A549 (cell line): ENCODE data around the gene SPAG5. TPM values are rescaled to one million over a fixed set of nuclear protein-coding genes. Genes with fewer than 3 reads are reported as not detected.
A peak's percentile ranks its signal among the peaks of the same experiment; 100 is the strongest.
"Not testable (repeated sequence)": the region's sequence is repeated elsewhere in the genome, so short reads cannot be mapped to it uniquely, and the experiment has no call there.

Experiments used
- ATAC-seq, 2 experiments: fragments of 200-7000 bp in 1 of 2; fragments of >200 bp in 1 of 2; cut with Nextera tagmentation in 1 of 2; cut with Tn5 transposase in 1 of 2; 3 replicates each; pipeline versions ENCODE4 v1.8.0 to v1.9.1; 2018 to 2020; ENCODE audit warnings: mild to moderate bottlenecking in 1 of 2, moderate library complexity in 1 of 2
- CTCF ChIA-PET: fragments of 300-600 bp; sonication (Branson Sonifier 250); formaldehyde crosslinking; extraction: SDS; loops from one replicate; lab custom pipeline; 2021; ENCODE audit warnings: antibody characterized with exemption, inconsistent platforms; lab: Yijun Ruan, JAX
- POLR2A ChIA-PET: fragments of 350-600 bp; formaldehyde crosslinking; extraction: SDS; loops from one replicate; lab custom pipeline; 2021; ENCODE audit warnings: antibody characterized with exemption, inconsistent platforms; lab: Yijun Ruan, JAX
- DNase-seq, 2 experiments: peaks; one replicate each; pipeline versions ENCODE4 v3.0.0 to v3.0.0-alpha.2; 2011 to 2016; ENCODE audit warnings: low read depth in 1 of 2, low spot score in 1 of 2
- FAIRE-seq: peaks from 2 replicates; lab custom pipeline; 2011; peaks lifted over from hg19 to GRCh38; lab: Jason Lieb, UNC
- H3K27ac ChIP-seq, 2 experiments: fragments of >200 bp; sonication (Bioruptor Twin); formaldehyde crosslinking; 3 replicates each; pipeline ENCODE4 v1.5.1; 2016 to 2017
- H3K4me1 ChIP-seq: fragments of >200 bp; sonication (Bioruptor Twin); formaldehyde crosslinking; 3 replicates; pipeline ENCODE4 v1.6.1; 2016
- H3K4me2 ChIP-seq: fragments of >200 bp; sonication (Bioruptor Twin); formaldehyde crosslinking; 3 replicates; pipeline ENCODE4 v1.6.1; 2016
- H3K4me3 ChIP-seq: fragments of >200 bp; sonication (Bioruptor Twin); formaldehyde crosslinking; 3 replicates; pipeline ENCODE4 v1.5.1; 2016
- H3K9me3 ChIP-seq: fragments of >200 bp; sonication (Bioruptor Twin); formaldehyde crosslinking; 3 replicates; pipeline ENCODE4 v1.6.1; 2016
- ATOH8 ChIP-seq: fragments of 250-450 bp; sonication (Bioruptor Pico); IDR thresholded peaks from 2 replicates; pipeline ENCODE4 v1.5.0; 2020; ENCODE audit warnings: low read depth, mild to moderate bottlenecking, moderate library complexity
- BHLHE40 ChIP-seq: IDR thresholded peaks from 2 replicates; pipeline ENCODE4 v1.6.1; 2012; ENCODE audit warnings: low read depth, low read length, inconsistent platforms
- CTCF ChIP-seq: fragments of >200 bp; sonication (Bioruptor Twin); formaldehyde crosslinking; IDR thresholded peaks from 3 replicates; pipeline ENCODE4 v1.5.1; 2016
- ESRRA ChIP-seq: fragments of 150-350 bp; IDR thresholded peaks from 2 replicates; pipeline ENCODE4 v1.6.1; 2014; ENCODE audit warnings: mild to moderate bottlenecking, low read length, borderline replicate concordance
- FOSL2 ChIP-seq, 2 experiments: fragments of 450-650 bp in 1 of 2; fragments of >200 bp in 1 of 2; sonication (Bioruptor Twin) in 1 of 2; formaldehyde crosslinking; IDR thresholded peaks; 2 replicates each; pipeline versions ENCODE4 v1.5.0 to v1.6.1; 2016 to 2020; ENCODE audit warnings: mild to moderate bottlenecking in 1 of 2, moderate library complexity in 1 of 2
- FOXS1 ChIP-seq: fragments of 250-450 bp; sonication (Bioruptor Pico); IDR thresholded peaks from 2 replicates; pipeline ENCODE4 v1.5.0; 2020; ENCODE audit warnings: mild to moderate bottlenecking, moderate library complexity
- GATA3 ChIP-seq: IDR thresholded peaks from 2 replicates; pipeline ENCODE4 v1.6.1; 2012; ENCODE audit warnings: borderline replicate concordance
- HOXB5 ChIP-seq: fragments of 250-450 bp; sonication (Bioruptor Pico); IDR thresholded peaks from 2 replicates; pipeline ENCODE4 v1.5.0; 2020; ENCODE audit warnings: mild to moderate bottlenecking, moderate library complexity
- JUNB ChIP-seq: fragments of >200 bp; sonication (Bioruptor Twin); formaldehyde crosslinking; IDR thresholded peaks from 2 replicates; pipeline ENCODE4 v1.6.1; 2016
- KDM1A ChIP-seq: fragments of 200-600 bp; sonication (generic); IDR thresholded peaks from 2 replicates; pipeline ENCODE4 v1.6.1; 2016; ENCODE audit warnings: low read depth, mild to moderate bottlenecking
- KDM5A ChIP-seq: fragments of 200-600 bp; sonication (generic); IDR thresholded peaks from 2 replicates; pipeline ENCODE4 v1.6.1; 2016; ENCODE audit warnings: antibody characterized with exemption, mild to moderate bottlenecking
- MAX ChIP-seq: IDR thresholded peaks from 2 replicates; pipeline ENCODE4 v1.6.1; 2012
- NR3C1 ChIP-seq: fragments of >200 bp; sonication (Bioruptor Twin); formaldehyde crosslinking; IDR thresholded peaks from 3 replicates; pipeline ENCODE4 v1.6.1; 2017
- POLR2AphosphoS2 ChIP-seq: conservative IDR thresholded peaks from 2 replicates; pipeline ENCODE4 v1.6.1; 2012; ENCODE audit warnings: low read length, improper control_type of control experiment, inconsistent platforms
- RAD21 ChIP-seq, 2 experiments: fragments of >200 bp in 1 of 2; sonication (Bioruptor Twin) in 1 of 2; formaldehyde crosslinking in 1 of 2; IDR thresholded peaks in 1 of 2; conservative IDR thresholded peaks in 1 of 2; 2 replicates in 1 of 2; 3 replicates in 1 of 2; pipeline ENCODE4 v1.6.1; 2012 to 2018; ENCODE audit warnings: inconsistent platforms in 1 of 2
- RCOR1 ChIP-seq: fragments of 150-350 bp; IDR thresholded peaks from 2 replicates; pipeline ENCODE4 v1.6.1; 2014; ENCODE audit warnings: antibody characterized with exemption, low read length, low read depth
- RFX5 ChIP-seq: fragments of 450-650 bp; IDR thresholded peaks from 2 replicates; pipeline ENCODE4 v1.7.1; 2014; ENCODE audit warnings: antibody characterized with exemption, mild to moderate bottlenecking, moderate library complexity
- TP53 ChIP-seq: fragments of 250-450 bp; sonication (Bioruptor Pico); IDR thresholded peaks from 2 replicates; pipeline ENCODE4 v1.5.0; 2021; ENCODE audit warnings: mild to moderate bottlenecking, moderate library complexity
- USF2 ChIP-seq: fragments of 450-650 bp; IDR thresholded peaks from 2 replicates; pipeline ENCODE4 v1.6.1; 2014; ENCODE audit warnings: antibody characterized with exemption
- ZFP36 ChIP-seq: fragments of 450-650 bp; IDR thresholded peaks from 2 replicates; pipeline ENCODE4 v1.6.1; 2014; ENCODE audit warnings: borderline replicate concordance; ENCODE audit not compliant: partially characterized antibody
- WGBS: methylation state at CpG from one replicate; pipeline ENCODE4 v1.1.6; 2017; ENCODE audit errors: missing lambda C conversion rate; 5-methylcytosine and 5-hydroxymethylcytosine counted together
- polyA plus RNA-seq, 4 experiments: library from polyadenylated mRNA; depleted of rRNA in 3 of 4; stranded (reverse); fragments of >200 nt; fragmentation: RNase III in 1 of 4; extraction: RNeasy Plus Mini Kit Qiagen cat#74134 plus additional on column Dnase treatment in 1 of 4; gene quantifications; 2 replicates in 3 of 4; 3 replicates in 1 of 4; pipeline ENCODE4 v1.2.3, GENCODE V29; 2011 to 2017
- TF ChIP-seq, protein P1 (sequence below): IDR thresholded peaks from 2 replicates; pipeline ENCODE4 v1.6.1; 2012
- TF ChIP-seq, protein P2 (sequence below): IDR thresholded peaks from 2 replicates; pipeline ENCODE4 v1.6.1; 2012; ENCODE audit warnings: low read depth, borderline replicate concordance

Gene SPAG5
- polyA plus RNA-seq, 2 of the 4 experiments (the other 2 are of a cell fraction), result 111 TPM

DNA sequence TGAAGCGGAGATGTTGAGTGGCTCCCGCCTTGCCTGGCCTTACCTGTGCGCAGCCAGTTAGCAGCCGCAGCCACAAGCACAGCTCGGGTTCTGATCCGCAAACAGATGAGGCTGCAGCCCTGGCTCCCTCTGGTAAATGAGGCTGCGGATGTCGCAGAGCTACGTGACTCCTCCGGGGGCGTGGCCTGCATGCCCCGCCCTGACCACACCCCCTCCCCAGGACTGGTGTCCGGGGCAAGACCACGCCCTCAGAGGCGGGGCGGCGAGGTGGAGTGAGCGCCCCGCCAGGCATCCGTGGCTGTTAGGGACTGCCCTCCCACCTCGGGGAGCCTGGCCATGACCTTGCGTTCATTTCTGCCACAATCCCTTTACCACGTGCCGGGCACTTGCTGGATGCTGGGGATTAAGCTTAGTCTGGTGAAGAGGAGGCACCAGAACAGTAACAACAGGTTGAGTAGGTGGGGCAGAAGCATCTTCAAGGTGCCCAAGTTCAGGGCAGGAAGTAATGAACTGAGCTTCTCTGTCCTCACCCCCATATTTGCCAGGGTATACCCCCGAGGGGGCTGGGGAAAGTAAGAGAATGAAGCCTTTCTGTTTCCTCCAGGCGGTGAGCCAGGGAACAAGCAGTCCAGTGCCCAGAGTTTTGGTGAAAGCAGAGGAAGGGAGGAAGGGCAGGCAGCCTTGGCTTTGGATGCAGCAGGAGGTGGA lies 21.9 kb downstream of the SPAG5 start, which contains the start of gene ALDOC:
Gene ALDOC (minus strand): TSS at position 138 of the 708 bp plus-strand sequence. CDS start 1,363 bp downstream, outside the sequence.
- H3K27ac ChIP-seq, result peak within 1 kb of the TSS in 1 of 2 experiments; percentile 29; a peak in 1 of 6 replicates
- ATAC-seq, result peak; percentile 60 to 90
- DNase-seq, result peak; percentile 89 to 95
- H3K9me3 ChIP-seq, result no peaks in the 10 kb centered on the region
- H3K4me2 ChIP-seq, result peak within 1 kb of the TSS; percentile 36
- FAIRE-seq, result no peak
- no peak within 1 kb of the TSS for H3K4me3 ChIP-seq
- POLR2A ChIA-PET, result no interaction called here
- CTCF ChIA-PET, result interaction anchor here (0.6 to 2.6 kb wide), 9 partner anchors 8 to 254 kb away, joined by 3 to 11 read pairs (median 4); no protein-coding TSS in a partner anchor
- no peak for TF ChIP-seq CTCF
- no peak for TF ChIP-seq RFX5
- no peak for TF ChIP-seq JUNB
- TF ChIP-seq RCOR1, result no peak
- TF ChIP-seq, protein P1, sequence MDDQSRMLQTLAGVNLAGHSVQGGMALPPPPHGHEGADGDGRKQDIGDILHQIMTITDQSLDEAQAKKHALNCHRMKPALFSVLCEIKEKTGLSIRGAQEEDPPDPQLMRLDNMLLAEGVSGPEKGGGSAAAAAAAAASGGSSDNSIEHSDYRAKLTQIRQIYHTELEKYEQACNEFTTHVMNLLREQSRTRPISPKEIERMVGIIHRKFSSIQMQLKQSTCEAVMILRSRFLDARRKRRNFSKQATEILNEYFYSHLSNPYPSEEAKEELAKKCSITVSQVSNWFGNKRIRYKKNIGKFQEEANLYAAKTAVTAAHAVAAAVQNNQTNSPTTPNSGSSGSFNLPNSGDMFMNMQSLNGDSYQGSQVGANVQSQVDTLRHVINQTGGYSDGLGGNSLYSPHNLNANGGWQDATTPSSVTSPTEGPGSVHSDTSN, result no peak
- TF ChIP-seq FOSL2 (IDR thresholded peaks at IDR 0.05), result no peak
- TF ChIP-seq FOSL2 (CRISPR knock-in tag; IDR thresholded peaks at IDR 0.05), result no peak
- no peak for TF ChIP-seq POLR2AphosphoS2
- TF ChIP-seq ZFP36, result no peak
- no peak for TF ChIP-seq NR3C1
- no peak for TF ChIP-seq MAX
- no peak for TF ChIP-seq GATA3
- no peak for TF ChIP-seq HOXB5
- TF ChIP-seq ATOH8 (CRISPR knock-in tag), result no peak
- no peak for TF ChIP-seq BHLHE40
- peaks cover 19% of the 10 kb centered on the region for H3K4me1 ChIP-seq
- 33% methylated on average over 24 of the region's 26 CpGs for WGBS

DNA sequence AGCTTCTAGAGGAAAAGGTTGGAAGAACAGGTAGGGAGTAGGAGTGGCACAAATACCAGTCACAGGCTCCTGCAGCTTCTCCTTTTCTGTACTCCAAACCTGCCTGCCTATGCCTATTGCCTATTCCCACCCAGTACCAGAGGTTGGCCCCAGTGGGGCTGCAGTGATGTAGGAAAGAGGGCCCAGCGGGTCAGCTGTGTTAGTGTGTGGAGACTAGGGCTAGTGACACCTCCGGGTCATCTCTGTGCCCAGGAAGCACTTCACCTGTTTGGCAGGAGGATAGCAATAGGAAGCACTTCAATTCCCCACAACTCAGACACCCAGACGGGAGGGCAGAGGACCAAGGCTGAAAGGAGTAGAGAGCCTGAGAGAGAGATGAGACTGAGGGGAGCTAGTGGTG lies 22.8 kb downstream of the SPAG5 start:
- ATAC-seq, POLR2A ChIA-PET: not testable (repeated sequence)
- 89% methylated on average over 3 of the region's 3 CpGs for WGBS

DNA sequence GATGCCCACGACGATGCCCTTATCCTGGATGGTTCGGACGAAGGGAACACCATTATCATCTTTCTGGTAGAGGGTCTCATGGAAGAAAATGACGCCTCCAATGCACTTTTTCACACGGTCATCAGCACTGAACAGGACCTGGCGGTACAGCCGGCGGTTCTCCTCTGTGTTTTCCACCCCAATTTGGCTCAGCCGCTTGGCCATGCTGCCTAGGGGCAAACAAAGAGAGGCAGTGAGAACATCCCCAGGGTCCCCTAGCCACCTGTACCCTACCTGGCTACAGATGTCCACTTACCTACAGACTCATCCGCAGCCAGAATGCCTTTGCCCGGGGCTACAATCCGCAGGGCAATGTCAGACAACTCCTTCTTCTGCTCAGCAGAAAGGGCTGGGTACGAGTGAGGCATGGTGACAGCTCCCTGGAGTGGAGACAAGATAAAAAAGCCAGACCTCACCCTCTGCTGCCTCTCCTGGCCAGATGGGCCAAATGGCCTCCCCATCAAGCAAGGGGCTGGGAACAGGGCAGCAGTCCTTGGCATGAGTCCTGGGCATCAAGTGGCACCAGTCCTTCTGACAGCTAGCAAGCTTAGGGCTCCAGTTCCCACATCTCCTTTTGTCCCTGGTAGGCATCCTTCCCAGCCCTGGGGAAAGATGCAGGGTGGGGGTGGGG lies 23.6 kb downstream of the SPAG5 start:
- no peaks in the 10 kb centered on the region for H3K9me3 ChIP-seq
- ChIA-PET CTCF (interaction anchor here (0.5 to 2.6 kb wide), 8 partner anchors 9 to 115 kb away, joined by 3 to 11 read pairs (median 3); no protein-coding TSS in a partner anchor), POLR2A (no interaction called here)
- 89% methylated on average over 14 of the region's 14 CpGs for WGBS
- DNase-seq (no peak), ATAC-seq (no peak), FAIRE-seq (no peak)
- no peak overlapping the region for H3K4me2 ChIP-seq
- H3K4me3 ChIP-seq, result no peak overlapping the region
- H3K27ac ChIP-seq, result no peak overlapping the region
- H3K4me1 ChIP-seq, result peaks cover 24% of the 10 kb centered on the region
- TF ChIP-seq HOXB5, result no peak
- TF ChIP-seq FOXS1 (CRISPR knock-in tag), result no peak
- no peak for TF ChIP-seq FOSL2 (IDR thresholded peaks at IDR 0.05)
- no peak for TF ChIP-seq FOSL2 (CRISPR knock-in tag; IDR thresholded peaks at IDR 0.05)
- TF ChIP-seq, protein P1, result no peak
- TF ChIP-seq ESRRA, result no peak
- no peak for TF ChIP-seq USF2
- no peak for TF ChIP-seq KDM1A
- TF ChIP-seq, protein P2, sequence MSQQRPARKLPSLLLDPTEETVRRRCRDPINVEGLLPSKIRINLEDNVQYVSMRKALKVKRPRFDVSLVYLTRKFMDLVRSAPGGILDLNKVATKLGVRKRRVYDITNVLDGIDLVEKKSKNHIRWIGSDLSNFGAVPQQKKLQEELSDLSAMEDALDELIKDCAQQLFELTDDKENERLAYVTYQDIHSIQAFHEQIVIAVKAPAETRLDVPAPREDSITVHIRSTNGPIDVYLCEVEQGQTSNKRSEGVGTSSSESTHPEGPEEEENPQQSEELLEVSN, result no peak
- TF ChIP-seq RAD21 (conservative IDR thresholded peaks at IDR 0.05 in 1 of 2, IDR thresholded peaks at IDR 0.05 in 1 of 2), result no peak
- TF ChIP-seq RFX5, result no peak
- no peak for TF ChIP-seq ATOH8 (CRISPR knock-in tag)
- TF ChIP-seq TP53, result no peak
- no peak for TF ChIP-seq KDM5A

More for the DNA sequence above, 22.8 kb downstream of the SPAG5 start:
- DNase-seq, H3K9me3 ChIP-seq, FAIRE-seq, H3K27ac ChIP-seq, H3K4me3 ChIP-seq, H3K4me2 ChIP-seq: not testable (repeated sequence)
- H3K4me1 ChIP-seq, result peaks cover 20% of the 10 kb centered on the region
- CTCF ChIA-PET, result interaction anchor here (0.8 to 2.6 kb wide), 6 partner anchors 14 to 81 kb away, joined by 3 to 11 read pairs (median 4); no protein-coding TSS in a partner anchor
